Spinal cord (tissue), 10 donors: ENCODE measurements around the gene GRIK1. TPM values are rescaled to one million over a fixed set of nuclear protein-coding genes. Genes with fewer than 3 reads are reported as not detected.

Experiments
- DNase-seq, 6 donors: peaks; one replicate each; pipeline versions ENCODE4 v3.0.0 to v3.0.0-alpha.2; 2013 to 2015; ENCODE audit warnings: low spot score in 6 of 6, low read depth in 4 of 6
- H3K27ac ChIP-seq: one replicate; pipeline ENCODE4 v1.5.1; 2013; ENCODE audit warnings: low read depth, low read length, control low read depth
- H3K27me3 ChIP-seq: one replicate; pipeline ENCODE4 v1.6.1; 2013; ENCODE audit warnings: low read length; ENCODE audit not compliant: control insufficient read depth, insufficient read depth
- H3K36me3 ChIP-seq: one replicate; pipeline ENCODE4 v1.6.1; 2013; ENCODE audit warnings: low read length; ENCODE audit not compliant: control insufficient read depth, insufficient read depth
- H3K4me1 ChIP-seq: one replicate; pipeline ENCODE4 v1.6.1; 2013; ENCODE audit warnings: low read length; ENCODE audit not compliant: control insufficient read depth, insufficient read depth
- H3K4me3 ChIP-seq: one replicate; pipeline ENCODE4 v1.5.1; 2013; ENCODE audit warnings: low read depth, low read length, control low read depth
- H3K9me3 ChIP-seq: one replicate; pipeline ENCODE4 v1.6.1; 2013; ENCODE audit warnings: low read length; ENCODE audit not compliant: control insufficient read depth, insufficient read depth
- WGBS: methylation state at CpG from one replicate; pipeline ENCODE4 v1.1.5; 2013; ENCODE audit warnings: missing lambda C conversion rate; ENCODE audit not compliant: insufficient coverage; 5-methylcytosine and 5-hydroxymethylcytosine counted together
- polyA plus RNA-seq, 2 donors: library from polyadenylated mRNA; unstranded; fragments of 120-200 nt; gene quantifications; one replicate each; pipeline ENCODE4 v1.2.1, GENCODE V29; 2013; ENCODE audit not compliant: insufficient read length in 2 of 2
- total RNA-seq, 2 donors: library from RNA; depleted of rRNA in 1 of 2; stranded (reverse); fragments of 120-200 nt in 1 of 2; fragments of >200 nt in 1 of 2; gene quantifications; one replicate each; pipeline versions ENCODE4 v1.2.3 to v1.2.4, GENCODE V29; 2013 to 2014
- donor health status: healthy.

Gene GRIK1
- total and polyA plus RNA-seq, 4 donors, result 12.0 to 35.0 (median 29.6) TPM

DNA sequence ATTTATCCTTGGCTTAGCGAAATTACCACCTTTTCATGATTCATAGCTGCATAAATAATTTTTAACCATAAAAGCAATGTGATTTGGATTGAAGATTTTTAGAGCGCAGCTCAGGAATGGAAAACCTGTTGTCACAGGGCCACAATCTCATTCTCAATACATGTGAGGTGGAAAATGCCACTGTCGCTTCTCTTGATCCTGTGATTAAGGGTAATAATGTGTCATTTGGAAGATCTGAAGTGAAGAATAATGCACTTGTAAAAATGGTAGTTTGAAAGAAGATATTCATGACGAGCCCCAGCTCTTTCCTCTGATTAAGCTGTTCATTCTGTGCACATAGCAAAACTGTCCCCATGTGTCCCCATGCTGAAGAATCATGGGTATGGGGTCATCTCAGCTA, 410.7 kb downstream of the GRIK1 start:
- Histone ChIP-seq H3K4me1 (no peaks in the 10 kb centered on the region), H3K27ac (no peak overlapping the region), H3K36me3 (no peaks in the 10 kb centered on the region), H3K27me3 (no peaks in the 10 kb centered on the region), H3K9me3 (peaks cover 12% of the 10 kb centered on the region), H3K4me3 (no peak overlapping the region)
- no CpG with 5 or more reads among the region's 4 CpGs for WGBS
- DNase-seq, result no peak

DNA sequence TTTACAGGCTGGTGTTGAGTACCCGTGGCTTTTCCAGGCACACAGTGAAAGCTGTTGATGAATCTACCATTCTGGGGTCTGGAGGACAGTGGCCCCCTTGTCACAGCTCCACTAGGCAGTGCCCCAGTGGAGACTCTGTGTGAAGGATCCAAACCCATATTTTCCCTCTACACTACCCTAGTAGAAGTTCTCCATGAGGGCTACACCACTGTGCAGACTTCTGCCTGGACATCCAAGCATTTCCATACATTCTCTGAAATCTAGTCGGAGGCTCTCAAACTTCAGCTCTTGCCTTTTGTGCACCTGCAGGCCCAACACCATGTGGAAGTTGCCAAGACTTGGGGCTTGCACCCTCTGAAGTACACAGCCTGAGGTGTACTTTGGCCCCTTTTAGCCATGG, 413.3 kb downstream of the GRIK1 start:
- DNase-seq, result no peak
- no peak overlapping the region for H3K27ac ChIP-seq
- H3K4me1 ChIP-seq, result no peaks in the 10 kb centered on the region
- no peaks in the 10 kb centered on the region for H3K27me3 ChIP-seq
- no peak overlapping the region for H3K4me3 ChIP-seq
- no peaks in the 10 kb centered on the region for H3K36me3 ChIP-seq
- 100% methylated on average over 2 of the region's 2 CpGs for WGBS
- H3K9me3 ChIP-seq, result peaks cover 12% of the 10 kb centered on the region

DNA sequence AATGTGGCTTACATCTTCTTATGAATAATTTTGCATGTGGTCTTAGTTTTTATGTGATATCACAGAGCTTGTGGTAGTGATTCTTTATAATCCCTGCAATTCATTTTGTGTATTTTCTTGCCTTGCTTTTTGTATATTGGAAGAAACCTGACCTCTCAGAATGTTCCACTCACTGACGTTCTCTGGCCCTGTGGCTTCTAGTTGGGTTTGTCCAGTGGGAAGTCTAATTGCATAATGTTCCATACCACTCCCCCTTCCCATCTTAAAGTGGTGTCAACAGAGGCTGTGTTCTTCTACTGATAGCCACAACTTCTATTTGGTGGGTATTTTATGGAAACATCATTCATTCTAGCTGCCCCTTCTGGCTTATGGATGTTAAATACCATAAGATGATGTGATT, 415.7 kb downstream of the GRIK1 start:
- peaks cover 12% of the 10 kb centered on the region for H3K9me3 ChIP-seq
- no peak overlapping the region for H3K4me3 ChIP-seq
- no peak overlapping the region for H3K27ac ChIP-seq
- no CpG with 5 or more reads among the region's 1 CpG for WGBS
- H3K4me1 ChIP-seq, result no peaks in the 10 kb centered on the region
- H3K27me3 ChIP-seq, result no peaks in the 10 kb centered on the region
- H3K36me3 ChIP-seq, result no peaks in the 10 kb centered on the region
- DNase-seq, result no peak

DNA sequence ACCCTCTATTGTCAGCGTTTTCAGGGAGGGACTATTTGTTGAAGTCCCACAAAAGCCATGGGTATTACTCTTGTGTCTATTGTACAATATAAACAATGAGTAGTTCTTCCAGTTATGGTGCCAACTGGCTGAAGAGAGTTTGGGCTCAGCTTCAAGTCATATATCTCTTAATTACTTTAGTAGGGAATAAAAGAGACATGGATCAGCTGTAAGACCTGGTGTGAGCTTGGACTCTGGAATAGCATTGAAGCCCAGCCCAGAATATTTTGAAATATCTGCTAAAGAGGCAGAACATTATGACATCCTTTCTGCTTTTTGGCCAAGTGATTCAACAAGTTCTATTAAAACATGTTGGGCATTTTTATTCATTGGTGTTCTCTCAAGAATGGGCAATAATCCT, 416.1 kb downstream of the GRIK1 start:
- WGBS, result no CpG with 5 or more reads among the region's 1 CpG

DNA sequence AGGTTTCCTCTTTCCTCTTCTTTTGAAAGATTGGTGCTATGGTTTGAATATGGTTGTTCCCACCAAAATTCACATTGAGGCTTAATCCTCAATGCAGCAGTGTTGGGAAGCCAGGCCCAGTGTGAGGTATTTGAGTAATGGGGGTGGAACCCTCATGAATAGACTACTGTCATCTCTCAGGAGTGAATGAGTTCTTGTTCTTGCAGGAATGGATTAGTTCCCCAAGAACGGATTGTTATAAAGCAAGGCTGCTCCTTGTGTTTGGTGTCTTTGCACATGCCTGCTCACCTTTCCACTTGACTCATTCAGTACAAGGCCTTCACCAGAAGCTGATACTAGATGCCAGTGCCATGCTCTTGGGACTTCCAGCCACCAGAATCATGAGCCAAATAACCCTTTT, 417.9 kb downstream of the GRIK1 start:
- no peaks in the 10 kb centered on the region for H3K36me3 ChIP-seq
- no peaks in the 10 kb centered on the region for H3K27me3 ChIP-seq
- DNase-seq, result no peak
- WGBS, result no CpG with 5 or more reads among the region's 1 CpG
- peaks cover 11% of the 10 kb centered on the region for H3K9me3 ChIP-seq
- no peak overlapping the region for H3K4me3 ChIP-seq
- no peaks in the 10 kb centered on the region for H3K4me1 ChIP-seq
- H3K27ac ChIP-seq, result no peak overlapping the region

More for the DNA sequence above, 416.1 kb downstream of the GRIK1 start:
- Histone ChIP-seq H3K4me3 (no peak overlapping the region), H3K36me3 (no peaks in the 10 kb centered on the region), H3K9me3 (peaks cover 12% of the 10 kb centered on the region), H3K4me1 (no peaks in the 10 kb centered on the region), H3K27me3 (no peaks in the 10 kb centered on the region), H3K27ac (no peak overlapping the region)
- peak in 3 of 6 donors; percentile 22 to 40 (median 32) for DNase-seq

DNA sequence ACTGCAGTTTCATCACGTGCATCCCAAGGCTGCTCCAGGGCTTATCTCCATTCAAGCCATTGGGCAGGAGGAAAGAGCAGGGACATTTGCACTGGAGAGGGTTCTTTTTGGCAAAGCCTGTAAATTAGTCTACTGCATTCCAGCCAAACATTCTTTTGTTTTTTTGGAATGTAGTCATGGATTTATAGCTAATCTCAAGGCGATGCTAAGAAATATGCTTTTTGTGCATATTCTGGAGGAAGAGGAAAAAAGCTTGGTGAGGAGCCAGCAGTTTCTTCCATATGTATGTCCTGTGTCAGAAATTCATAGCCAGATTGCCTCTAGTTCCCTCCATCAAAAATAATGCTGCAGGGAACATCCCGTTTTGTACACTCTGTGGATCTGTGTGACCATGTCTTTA, 419.6 kb downstream of the GRIK1 start:
- Histone ChIP-seq H3K9me3 (no peaks in the 10 kb centered on the region), H3K27ac (no peak overlapping the region), H3K4me3 (no peak overlapping the region), H3K4me1 (no peaks in the 10 kb centered on the region), H3K27me3 (no peaks in the 10 kb centered on the region), H3K36me3 (no peaks in the 10 kb centered on the region)
- WGBS, result 83% methylated on average over 2 of the region's 3 CpGs
- peak in 1 of 6 donors; percentile 23 for DNase-seq

DNA sequence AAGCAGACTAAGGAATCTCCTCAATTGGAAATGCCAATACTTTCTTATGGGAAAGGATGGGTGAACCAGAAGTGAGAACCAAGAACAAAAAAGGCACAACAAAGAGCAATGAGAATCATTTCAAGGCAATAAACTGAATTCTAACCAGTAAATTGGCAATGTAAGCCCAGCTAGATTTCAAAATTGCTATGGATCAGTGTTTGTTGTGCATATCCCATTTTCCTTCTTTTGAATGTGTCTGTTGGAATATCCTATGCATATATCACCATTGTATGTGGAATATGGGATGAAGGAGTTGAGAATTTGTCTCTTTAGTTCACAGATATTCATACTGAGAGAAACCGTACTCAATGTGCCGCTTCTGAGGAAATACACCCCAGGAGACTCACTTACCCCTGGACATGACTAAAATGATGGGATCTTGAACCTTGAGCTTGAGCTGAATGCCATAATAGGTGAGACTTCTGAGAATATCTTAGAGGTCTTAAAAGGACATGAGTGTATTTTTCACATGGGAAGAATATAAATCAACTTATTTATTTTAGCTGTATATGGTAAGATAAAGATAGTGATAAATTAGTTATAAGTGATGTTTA, 425.0 kb downstream of the GRIK1 start:
- DNase-seq, result no peak
- Histone ChIP-seq H3K27ac (no peak overlapping the region), H3K9me3 (peaks cover 3% of the 10 kb centered on the region), H3K4me3 (no peak overlapping the region), H3K4me1 (peaks cover 3% of the 10 kb centered on the region), H3K36me3 (no peaks in the 10 kb centered on the region), H3K27me3 (no peaks in the 10 kb centered on the region)
- WGBS, result no CpG with 5 or more reads among the region's 2 CpGs

DNA sequence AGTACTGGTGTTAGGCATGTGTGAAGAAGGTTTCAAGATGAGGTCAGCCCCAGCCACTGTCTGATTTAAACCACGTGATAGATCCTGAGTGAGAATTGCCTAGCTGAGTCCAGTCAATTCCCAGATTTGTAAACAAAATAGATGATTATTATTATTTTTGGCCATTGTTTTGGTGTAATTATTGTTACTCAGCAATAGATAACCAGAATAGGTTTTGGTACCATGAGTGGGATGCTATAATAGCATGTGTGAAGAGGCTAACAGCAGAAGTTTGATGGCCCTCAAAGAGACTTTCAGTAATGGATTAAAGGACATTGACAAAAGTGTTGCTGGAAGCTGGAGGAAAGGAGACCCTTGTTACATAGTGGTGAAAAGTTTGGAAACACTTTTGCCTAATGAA, 426.3 kb downstream of the GRIK1 start:
- no peaks in the 10 kb centered on the region for H3K27me3 ChIP-seq
- H3K36me3 ChIP-seq, result no peaks in the 10 kb centered on the region
- no peak overlapping the region for H3K27ac ChIP-seq
- DNase-seq, result no peak
- peaks cover 3% of the 10 kb centered on the region for H3K4me1 ChIP-seq
- H3K4me3 ChIP-seq, result no peak overlapping the region
- no CpG with 5 or more reads among the region's 1 CpG for WGBS
- H3K9me3 ChIP-seq, result peaks cover 3% of the 10 kb centered on the region

DNA sequence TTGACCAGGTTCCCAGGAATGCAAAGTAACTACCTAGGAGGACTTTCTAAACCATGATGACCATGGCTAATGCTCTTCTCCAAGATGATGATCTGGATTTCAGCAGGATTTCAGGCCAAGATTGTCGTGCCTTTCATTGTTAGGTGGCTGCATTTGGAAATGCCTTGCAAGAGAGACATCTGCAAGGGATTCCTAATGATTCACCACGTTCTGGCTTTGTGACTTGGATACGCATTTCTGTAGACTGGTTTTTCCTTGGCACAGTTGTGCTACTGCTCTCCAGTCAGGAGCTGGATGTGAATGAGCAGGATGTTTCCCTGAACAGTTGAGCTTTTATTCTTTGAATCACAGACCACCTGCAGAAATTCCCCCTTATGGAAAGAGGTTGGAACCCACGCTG, 428.7 kb downstream of the GRIK1 start:
- DNase-seq, result peak in 3 of 6 donors; percentile 40 to 52 (median 47)

DNA sequence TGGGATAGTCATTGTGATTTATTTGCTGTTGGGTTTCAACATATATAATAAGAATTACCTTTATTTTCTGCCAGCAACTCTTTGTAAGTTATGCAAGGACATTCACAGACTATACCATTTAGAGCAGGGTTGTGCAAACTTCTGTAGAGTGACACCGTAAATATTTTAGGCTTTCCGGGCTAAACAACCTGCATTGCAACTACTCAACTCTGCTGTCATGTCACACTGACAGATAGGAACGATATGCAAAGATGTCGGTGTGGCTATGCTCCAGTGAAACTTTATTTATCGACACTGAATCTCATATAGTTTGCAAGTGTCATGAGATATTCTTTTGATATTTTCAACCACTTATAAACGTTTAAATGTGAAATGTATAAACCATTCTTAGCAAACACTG, 430.7 kb downstream of the GRIK1 start:
- no peak for DNase-seq
- H3K4me1 ChIP-seq, result peaks cover 3% of the 10 kb centered on the region
- 95% methylated on average over 2 of the region's 6 CpGs for WGBS

More for the DNA sequence above, 428.7 kb downstream of the GRIK1 start:
- no peak overlapping the region for H3K4me3 ChIP-seq
- 20% methylated on average over 1 of the region's 4 CpGs for WGBS
- H3K27me3 ChIP-seq, result no peaks in the 10 kb centered on the region
- H3K4me1 ChIP-seq, result peaks cover 3% of the 10 kb centered on the region
- no peak overlapping the region for H3K27ac ChIP-seq
- peaks cover 3% of the 10 kb centered on the region for H3K9me3 ChIP-seq
- H3K36me3 ChIP-seq, result no peaks in the 10 kb centered on the region

More for the DNA sequence above, 430.7 kb downstream of the GRIK1 start:
- H3K9me3 ChIP-seq, result no peaks in the 10 kb centered on the region
- no peaks in the 10 kb centered on the region for H3K27me3 ChIP-seq
- no peaks in the 10 kb centered on the region for H3K36me3 ChIP-seq
- H3K27ac ChIP-seq, result no peak overlapping the region
- H3K4me3 ChIP-seq, result no peak overlapping the region
